ENCODE measurements around the gene ENHO.
A peak's percentile ranks its signal among the peaks of the same experiment; 100 is the strongest.

The ENHO gene

GRCh38 chr9:34522971-34523797 lies at the start of gene ENHO:
Gene ENHO (minus strand): TSS chr9:34522990. CDS start chr9:34521695, 1,295 bp downstream.
- DNase-seq, result peak; percentile 45

- no peak for DNase-seq
Observed at GRCh38 chr9:34572092-34572491, 49.3 kb upstream of the ENHO start.

- no peak for DNase-seq
Observed at GRCh38 chr9:34571481-34571810, 48.7 kb upstream of the ENHO start.

GRCh38 chr9:34570809-34571480 lies 48.2 kb upstream of the ENHO start:
- DNase-seq, result no peak

- no peak for DNase-seq
Observed at GRCh38 chr9:34570376-34570775, 47.6 kb upstream of the ENHO start.

GRCh38 chr9:34568774-34569173 lies 46.0 kb upstream of the ENHO start:
- no peak for DNase-seq

GRCh38 chr9:34568133-34568532 lies 45.3 kb upstream of the ENHO start:
- DNase-seq, result no peak

- no peak for DNase-seq
Observed at GRCh38 chr9:34566972-34567371, 44.2 kb upstream of the ENHO start.

GRCh38 chr9:34566322-34566721 lies 43.5 kb upstream of the ENHO start:
- no peak for DNase-seq

GRCh38 chr9:34565856-34566255 lies 43.1 kb upstream of the ENHO start:
- no peak for DNase-seq

- no peak for DNase-seq
Observed at GRCh38 chr9:34564617-34565016, 41.8 kb upstream of the ENHO start.

- no peak for DNase-seq
Observed at GRCh38 chr9:34563262-34563661, 40.5 kb upstream of the ENHO start.

GRCh38 chr9:34562135-34562745 lies 39.5 kb upstream of the ENHO start:
- DNase-seq, result no peak

GRCh38 chr9:34560599-34561214 lies 37.9 kb upstream of the ENHO start:
- DNase-seq, result no peak

- no peak for DNase-seq
Observed at GRCh38 chr9:34559624-34560455, 37.0 kb upstream of the ENHO start.

- no peak for DNase-seq
Observed at GRCh38 chr9:34558919-34559623, 36.3 kb upstream of the ENHO start.

- DNase-seq, result no peak
Observed at GRCh38 chr9:34558364-34558763, 35.6 kb upstream of the ENHO start.

- DNase-seq, result no peak
Observed at GRCh38 chr9:34557426-34558321, 34.9 kb upstream of the ENHO start.

GRCh38 chr9:34556949-34557348 lies 34.2 kb upstream of the ENHO start:
- no peak for DNase-seq

GRCh38 chr9:34555936-34556525 lies 33.2 kb upstream of the ENHO start:
- no peak for DNase-seq

- DNase-seq, result no peak
Observed at GRCh38 chr9:34555500-34555899, 32.7 kb upstream of the ENHO start.

Data from NK-92 treated with Interleukin-12 subunit alpha and Interleukin-12 subunit beta, amount 100 ng/mL, for 24 hours (cell line).